ENCODE results near the gene DNER. TPM values are rescaled to one million over a fixed set of nuclear protein-coding genes. Genes with fewer than 3 reads are reported as not detected.

DNER gene
- total RNA-seq, 2 experiments from 2014 or later, result not detected

DNA sequence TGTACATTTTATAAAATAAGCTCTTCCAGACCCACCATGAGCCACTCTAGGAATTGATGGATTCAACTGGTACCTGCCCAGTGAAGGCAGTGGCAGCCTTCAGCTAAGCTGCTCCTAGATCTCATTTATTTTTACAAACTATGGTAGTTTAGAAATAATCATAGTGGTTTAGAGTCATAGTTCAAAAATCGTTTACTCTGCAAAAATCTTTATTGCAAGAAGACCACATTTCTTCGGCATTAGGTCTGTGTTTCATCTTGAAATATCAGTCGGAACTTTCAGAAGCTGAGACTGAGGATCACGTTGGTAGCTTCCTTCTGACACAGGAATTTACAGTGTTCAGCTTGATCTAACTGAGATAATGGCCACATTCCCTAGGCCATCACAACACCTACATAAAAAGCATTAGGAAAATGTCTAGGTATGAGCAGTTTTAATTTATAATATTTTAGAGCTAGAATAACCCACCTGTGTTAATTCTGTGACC lies 237.0 kb downstream of the DNER start:
- Mint-ChIP-seq H3K4me1 (ENCODE audit: low read depth) (no peaks in the 10 kb centered on the region), H3K36me3 (ENCODE audit: low read depth) (no peaks in the 10 kb centered on the region), H3K4me3 (no peak overlapping the region), H3K27ac (no peak overlapping the region), H3K27me3 (no peaks in the 10 kb centered on the region), H3K9me3 (no peaks in the 10 kb centered on the region)
- DNase-seq (no peak), ATAC-seq (no peak)
- ChIA-PET POLR2A (no interaction called here), CTCF (no interaction called here)
- TF ChIP-seq, protein P1, sequence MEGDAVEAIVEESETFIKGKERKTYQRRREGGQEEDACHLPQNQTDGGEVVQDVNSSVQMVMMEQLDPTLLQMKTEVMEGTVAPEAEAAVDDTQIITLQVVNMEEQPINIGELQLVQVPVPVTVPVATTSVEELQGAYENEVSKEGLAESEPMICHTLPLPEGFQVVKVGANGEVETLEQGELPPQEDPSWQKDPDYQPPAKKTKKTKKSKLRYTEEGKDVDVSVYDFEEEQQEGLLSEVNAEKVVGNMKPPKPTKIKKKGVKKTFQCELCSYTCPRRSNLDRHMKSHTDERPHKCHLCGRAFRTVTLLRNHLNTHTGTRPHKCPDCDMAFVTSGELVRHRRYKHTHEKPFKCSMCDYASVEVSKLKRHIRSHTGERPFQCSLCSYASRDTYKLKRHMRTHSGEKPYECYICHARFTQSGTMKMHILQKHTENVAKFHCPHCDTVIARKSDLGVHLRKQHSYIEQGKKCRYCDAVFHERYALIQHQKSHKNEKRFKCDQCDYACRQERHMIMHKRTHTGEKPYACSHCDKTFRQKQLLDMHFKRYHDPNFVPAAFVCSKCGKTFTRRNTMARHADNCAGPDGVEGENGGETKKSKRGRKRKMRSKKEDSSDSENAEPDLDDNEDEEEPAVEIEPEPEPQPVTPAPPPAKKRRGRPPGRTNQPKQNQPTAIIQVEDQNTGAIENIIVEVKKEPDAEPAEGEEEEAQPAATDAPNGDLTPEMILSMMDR (IDR thresholded peaks at IDR 0.05), result no peak
- intact Hi-C loops (cut with micrococcal nuclease), result no loop called here

GRCh38 chr2:229475778-229476177 lies 238.6 kb downstream of the DNER start:
- Mint-ChIP-seq H3K36me3 (ENCODE audit: low read depth) (no peaks in the 10 kb centered on the region), H3K27me3 (no peaks in the 10 kb centered on the region), H3K4me3 (no peak overlapping the region), H3K27ac (no peak overlapping the region), H3K4me1 (ENCODE audit: low read depth) (no peaks in the 10 kb centered on the region), H3K9me3 (no peaks in the 10 kb centered on the region)
- TF ChIP-seq, protein P1 (IDR thresholded peaks at IDR 0.05), result no peak
- CTCF ChIA-PET, result no interaction called here
- intact Hi-C loops (cut with micrococcal nuclease), result no loop called here
- DNase-seq, result no peak
- POLR2A ChIA-PET, result no interaction called here
- no peak for ATAC-seq

DNA sequence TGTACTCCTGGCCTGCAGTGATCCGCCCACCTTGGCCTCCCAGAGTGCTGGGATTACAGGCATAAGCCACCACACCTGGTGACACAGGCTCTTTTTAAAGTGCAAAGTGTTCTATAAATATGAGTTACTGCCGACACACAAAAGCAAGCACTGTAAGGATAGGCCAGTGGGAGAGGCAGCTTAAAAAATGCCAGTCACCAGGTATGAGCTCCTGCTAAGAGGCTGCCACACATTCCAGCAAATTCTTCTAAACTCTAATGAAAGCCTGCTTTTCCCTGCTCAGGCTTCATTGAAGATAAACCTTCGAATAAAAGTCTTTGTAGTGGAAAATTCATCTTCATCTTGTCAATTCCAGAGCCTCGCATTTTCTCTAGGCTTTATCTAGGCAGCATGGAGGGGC lies 240.2 kb downstream of the DNER start:
- Mint-ChIP-seq H3K36me3 (ENCODE audit: low read depth) (no peaks in the 10 kb centered on the region), H3K4me1 (ENCODE audit: low read depth) (no peaks in the 10 kb centered on the region), H3K4me3 (no peak overlapping the region), H3K27me3 (no peaks in the 10 kb centered on the region), H3K9me3 (no peaks in the 10 kb centered on the region), H3K27ac (no peak overlapping the region)
- CTCF ChIA-PET, result no interaction called here
- DNase-seq (no peak), ATAC-seq (no peak)
- TF ChIP-seq, protein P1 (IDR thresholded peaks at IDR 0.05), result no peak
- intact Hi-C loops (cut with micrococcal nuclease), result no loop called here
- POLR2A ChIA-PET, result no interaction called here

- Mint-ChIP-seq H3K27me3 (no peaks in the 10 kb centered on the region), H3K9me3 (no peaks in the 10 kb centered on the region), H3K4me1 (ENCODE audit: low read depth) (no peaks in the 10 kb centered on the region), H3K27ac (no peak overlapping the region), H3K36me3 (ENCODE audit: low read depth) (no peaks in the 10 kb centered on the region), H3K4me3 (no peak overlapping the region)
- CTCF ChIA-PET, result no interaction called here
- intact Hi-C loops (cut with micrococcal nuclease), result no loop called here
- DNase-seq (no peak), ATAC-seq (no peak)
- TF ChIP-seq, protein P1 (IDR thresholded peaks at IDR 0.05), result no peak
- POLR2A ChIA-PET, result no interaction called here
These were observed 243.6 kb downstream of the DNER start for GRCh38 chr2:229470781-229471180.

GRCh38 chr2:229467783-229468182 lies 246.6 kb downstream of the DNER start:
- Mint-ChIP-seq H3K27ac (no peak overlapping the region), H3K4me1 (ENCODE audit: low read depth) (no peaks in the 10 kb centered on the region), H3K4me3 (no peak overlapping the region), H3K27me3 (no peaks in the 10 kb centered on the region), H3K36me3 (ENCODE audit: low read depth) (no peaks in the 10 kb centered on the region), H3K9me3 (no peaks in the 10 kb centered on the region)
- CTCF ChIA-PET, result interaction anchor here (0.6 kb wide), 1 partner anchor 37 kb away, joined by 3 read pairs; no protein-coding TSS in a partner anchor
- ATAC-seq (no peak), DNase-seq (no peak)
- POLR2A ChIA-PET, result no interaction called here
- intact Hi-C loops (cut with micrococcal nuclease), result no loop called here
- TF ChIP-seq, protein P1 (IDR thresholded peaks at IDR 0.05), result no peak

Measured in activated CD8-positive, alpha-beta T cell treated with anti-CD3 and anti-CD28 coated beads for 36 hours (primary cell).